Measurements from ENCODE around the gene CISD2. TPM values are rescaled to one million over a fixed set of nuclear protein-coding genes. Genes with fewer than 3 reads are reported as not detected.

Gene CISD2
- total RNA-seq, 6 experiments from 2014 or later = 29.7 to 38.8 (median 34.4) TPM

GRCh38 chr4:102824398-102824797 is 44.4 kb upstream of the CISD2 start:
- Mint-ChIP-seq H3K9me3 (no peaks in the 10 kb centered on the region), H3K27ac (no peak overlapping the region), H3K4me3 (no peak overlapping the region), H3K4me1 (ENCODE audit: low read depth) (peaks cover 60% of the 10 kb centered on the region), H3K36me3 (ENCODE audit: low read depth) (peaks cover 27% of the 10 kb centered on the region), H3K27me3 (ENCODE audit: insufficient read depth) (no peaks in the 10 kb centered on the region)
- no peak for DNase-seq
- no peak for TF ChIP-seq CTCF (IDR thresholded peaks at IDR 0.05)

GRCh38 chr4:102825261-102826091 is 43.3 kb upstream of the CISD2 start:
- Mint-ChIP-seq H3K36me3 (ENCODE audit: low read depth) (peaks cover 22% of the 10 kb centered on the region), H3K27ac (no peak overlapping the region), H3K4me3 (no peak overlapping the region), H3K27me3 (ENCODE audit: insufficient read depth) (no peaks in the 10 kb centered on the region), H3K9me3 (no peaks in the 10 kb centered on the region), H3K4me1 (ENCODE audit: low read depth) (peaks cover 52% of the 10 kb centered on the region)
- no peak for TF ChIP-seq CTCF (IDR thresholded peaks at IDR 0.05)
- peak; percentile 71 for DNase-seq

- DNase-seq = no peak
- Mint-ChIP-seq H3K4me3 (no peak overlapping the region), H3K9me3 (no peaks in the 10 kb centered on the region), H3K4me1 (ENCODE audit: low read depth) (peaks cover 43% of the 10 kb centered on the region), H3K27ac (no peak overlapping the region), H3K36me3 (ENCODE audit: low read depth) (peaks cover 15% of the 10 kb centered on the region), H3K27me3 (ENCODE audit: insufficient read depth) (no peaks in the 10 kb centered on the region)
- no peak for TF ChIP-seq CTCF (IDR thresholded peaks at IDR 0.05)
Measured at GRCh38 chr4:102826105-102826889, 42.5 kb upstream of the CISD2 start.

DNA sequence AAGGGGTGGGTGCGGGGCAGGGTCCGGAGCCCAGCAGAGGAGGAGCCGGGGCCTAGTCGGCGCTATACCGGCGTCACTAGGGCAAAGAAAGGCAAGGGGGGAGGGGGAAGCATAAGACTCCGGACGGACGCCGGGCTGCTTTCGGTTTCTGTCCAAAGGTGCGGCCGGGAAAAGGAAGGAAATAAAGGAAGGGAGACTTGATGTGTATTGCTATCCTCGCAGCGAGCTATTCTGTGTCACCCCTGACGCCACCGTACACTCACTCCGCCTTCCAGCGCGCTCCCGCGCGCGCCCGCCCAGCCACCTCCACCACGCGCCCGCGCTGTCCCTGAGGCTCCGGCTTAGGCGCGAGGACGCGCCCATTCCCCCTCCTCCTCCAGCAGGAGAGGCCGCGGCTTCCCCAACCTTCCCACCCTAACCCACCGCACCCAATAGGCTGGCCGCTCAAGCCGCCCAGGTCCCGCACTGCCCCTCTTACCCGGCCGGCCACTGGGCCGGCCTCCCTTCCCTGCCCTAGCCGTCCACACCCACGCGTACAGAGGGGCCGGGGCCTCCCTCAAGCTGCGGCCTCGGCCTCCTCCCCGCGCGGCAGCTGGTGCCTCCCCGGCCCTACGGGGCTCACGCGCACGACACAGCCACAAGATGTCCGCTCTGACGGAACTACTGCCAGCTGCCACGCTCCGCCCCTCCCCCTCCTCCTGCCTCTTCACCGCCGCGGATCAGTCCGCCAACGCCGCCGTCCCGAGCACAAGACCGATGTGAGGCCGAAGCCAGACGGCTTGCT is 41.7 kb upstream of the CISD2 start, which contains the start of gene UBE2D3:
TSS of gene UBE2D3 (minus strand) at position 662 of the 784 bp plus-strand sequence. CDS start 1,043 bp downstream, outside the sequence.
- Mint-ChIP-seq H3K4me3 (no peak within 1 kb of the TSS), H3K36me3 (ENCODE audit: low read depth) (peaks cover 14% of the 10 kb centered on the region), H3K27me3 (ENCODE audit: insufficient read depth) (no peaks in the 10 kb centered on the region), H3K4me1 (ENCODE audit: low read depth) (peaks cover 40% of the 10 kb centered on the region), H3K9me3 (no peaks in the 10 kb centered on the region), H3K27ac (no peak within 1 kb of the TSS)
- TF ChIP-seq CTCF (IDR thresholded peaks at IDR 0.05) = peak; percentile 41; the same call in 1 of the 2 replicates
- DNase-seq = peak; percentile 97
